Smooth muscle cell (in vitro differentiated cells): ENCODE measurements around the gene KIF4A. TPM values are rescaled to one million over a fixed set of nuclear protein-coding genes. Genes with fewer than 3 reads are reported as not detected.
"Not testable (repeated sequence)": the region's sequence is repeated elsewhere in the genome, so short reads cannot be mapped to it uniquely, and the experiment has no call there.

Experiments
- DNase-seq: peaks from one replicate; lab custom pipeline; 2025; ENCODE audit not compliant: unreplicated experiment; lab: John Stamatoyannopoulos, UW
- H2AFZ ChIP-seq: fragments of 200-600 bp; sonication (generic); 2 replicates; pipeline ENCODE4 v1.6.0; 2016; ENCODE audit warnings: antibody characterized with exemption, low read depth, mild to moderate bottlenecking
- H3F3A ChIP-seq: fragments of 200-600 bp; sonication (generic); 2 replicates; pipeline ENCODE4 v1.6.0; 2017; ENCODE audit warnings: antibody characterized with exemption, low read depth
- H3K27ac ChIP-seq: fragments of 200-600 bp; sonication (generic); 2 replicates; pipeline ENCODE4 v1.5.1; 2016; ENCODE audit warnings: low read depth, mild to moderate bottlenecking
- H3K27me3 ChIP-seq: fragments of 200-600 bp; sonication (generic); 2 replicates; pipeline ENCODE4 v1.6.1; 2016; ENCODE audit warnings: low read depth, mild to moderate bottlenecking
- H3K36me3 ChIP-seq: fragments of 200-600 bp; sonication (generic); 2 replicates; pipeline ENCODE4 v1.5.1; 2016; ENCODE audit warnings: low read depth
- H3K4me1 ChIP-seq: fragments of 200-600 bp; sonication (generic); 2 replicates; pipeline ENCODE4 v1.5.1; 2016; ENCODE audit warnings: low read depth
- H3K4me2 ChIP-seq: fragments of 200-600 bp; sonication (generic); 2 replicates; pipeline ENCODE4 v1.6.0; 2016; ENCODE audit warnings: mild to moderate bottlenecking
- H3K4me3 ChIP-seq: fragments of 200-600 bp; sonication (generic); 2 replicates; pipeline ENCODE4 v1.5.1; 2016; ENCODE audit warnings: mild to moderate bottlenecking
- H3K79me2 ChIP-seq: fragments of 200-600 bp; sonication (generic); 2 replicates; pipeline ENCODE4 v1.6.0; 2016; ENCODE audit warnings: low read depth, mild to moderate bottlenecking
- H3K9ac ChIP-seq: fragments of 200-600 bp; sonication (generic); 2 replicates; pipeline ENCODE4 v1.6.0; 2016; ENCODE audit warnings: low read depth
- H3K9me3 ChIP-seq: fragments of 200-600 bp; sonication (generic); replicated peaks from 2 replicates; pipeline ENCODE4 v1.5.1; 2016; ENCODE audit warnings: low read depth
- H4K20me1 ChIP-seq: fragments of 200-600 bp; sonication (generic); 2 replicates; pipeline ENCODE4 v1.6.0; 2016; ENCODE audit warnings: low read depth
- CTCF ChIP-seq: fragments of 200-600 bp; sonication (generic); IDR thresholded peaks from 2 replicates; pipeline ENCODE4 v1.5.1; 2017; ENCODE audit warnings: borderline replicate concordance, mild to moderate bottlenecking, antibody characterized with exemption; ENCODE audit not compliant: insufficient read depth, poor library complexity, severe bottlenecking
- WGBS: methylation state at CpG from one replicate; pipeline ENCODE4 v1.1.7; 2016; ENCODE audit warnings: low lambda C conversion rate; 5-methylcytosine and 5-hydroxymethylcytosine counted together
- polyA plus RNA-seq: library from polyadenylated mRNA; unstranded; fragments of >200 nt; fragmentation: Nextera tagmentation; extraction: Ambion mirVana; gene quantifications from 2 replicates; pipeline ENCODE4 v1.2.1, GENCODE V29; 2016
- total RNA-seq: library from RNA; depleted of rRNA; stranded (reverse); fragments of >200 nt; gene quantifications from 2 replicates; pipeline ENCODE4 v1.2.3, GENCODE V29; 2014

Gene KIF4A
- total and polyA plus RNA-seq, 2 experiments from 2014 or later: 1.8 to 5.9 TPM

- H3K27ac ChIP-seq: no peak within 1 kb of the TSS
These were observed 29.8 kb upstream of the KIF4A start, which contains the start of gene P2RY4 for GRCh38 chrX:70260104-70260503. P2RY4 (minus strand) TSS chrX:70260204; CDS start chrX:70259624, 580 bp downstream.

GRCh38 chrX:70262952-70263567, 26.8 kb upstream of the KIF4A start:
- TF ChIP-seq CTCF: peak; percentile 46
- H3K36me3 ChIP-seq: no peaks in the 10 kb centered on the region
- H3K27ac ChIP-seq: no peak overlapping the region
- H3K4me3 ChIP-seq: no peak overlapping the region
- H3K9me3 ChIP-seq: no peaks in the 10 kb centered on the region
- no peaks in the 10 kb centered on the region for H3K27me3 ChIP-seq
- H3K4me1 ChIP-seq: no peaks in the 10 kb centered on the region
- no peak overlapping the region for H2AFZ ChIP-seq
- 29% methylated on average over 7 of the region's 7 CpGs for WGBS
- H3K79me2 ChIP-seq: no peaks in the 10 kb centered on the region
- no peak for DNase-seq
- no peaks in the 10 kb centered on the region for H3F3A ChIP-seq
- no peaks in the 10 kb centered on the region for H4K20me1 ChIP-seq
- H3K9ac ChIP-seq: no peak overlapping the region
- no peak overlapping the region for H3K4me2 ChIP-seq

More at GRCh38 chrX:70260104-70260503, 29.8 kb upstream of the KIF4A start, which contains the start of gene P2RY4:
- DNase-seq: no peak
- TF ChIP-seq CTCF: no peak
- H3K4me1 ChIP-seq: no peaks in the 10 kb centered on the region
- 63% methylated on average over 4 of the region's 4 CpGs for WGBS
- no peak within 1 kb of the TSS for H3K4me3 ChIP-seq
- H3F3A ChIP-seq: no peaks in the 10 kb centered on the region
- no peak within 1 kb of the TSS for H3K4me2 ChIP-seq
- H3K9me3 ChIP-seq: no peaks in the 10 kb centered on the region
- no peaks in the 10 kb centered on the region for H4K20me1 ChIP-seq
- no peaks in the 10 kb centered on the region for H3K79me2 ChIP-seq
- H3K27me3 ChIP-seq: no peaks in the 10 kb centered on the region
- H2AFZ ChIP-seq: no peak within 1 kb of the TSS
- no peak within 1 kb of the TSS for H3K9ac ChIP-seq
- H3K36me3 ChIP-seq: no peaks in the 10 kb centered on the region

- no peaks in the 10 kb centered on the region for H3K36me3 ChIP-seq
- no peak overlapping the region for H3K4me3 ChIP-seq
- H3K27ac ChIP-seq: no peak overlapping the region
- 59% methylated on average over 3 of the region's 3 CpGs for WGBS
- H4K20me1 ChIP-seq: no peaks in the 10 kb centered on the region
- no peaks in the 10 kb centered on the region for H3K4me1 ChIP-seq
- no peaks in the 10 kb centered on the region for H3K27me3 ChIP-seq
- H3K9me3 ChIP-seq: no peaks in the 10 kb centered on the region
- H3F3A ChIP-seq: no peaks in the 10 kb centered on the region
- H3K79me2 ChIP-seq: no peaks in the 10 kb centered on the region
- H3K4me2 ChIP-seq: no peak overlapping the region
- no peak for TF ChIP-seq CTCF
- no peak overlapping the region for H2AFZ ChIP-seq
- DNase-seq: no peak
- H3K9ac ChIP-seq: no peak overlapping the region
These were observed 25.1 kb upstream of the KIF4A start for GRCh38 chrX:70264784-70265183.

GRCh38 chrX:70268034-70268433, 21.9 kb upstream of the KIF4A start, which contains the start of gene ARR3:
ARR3 (plus strand) TSS chrX:70268334; CDS start chrX:70269386, 1,052 bp downstream.
- Histone ChIP-seq H3K27ac (no peak within 1 kb of the TSS), H3K27me3 (no peaks in the 10 kb centered on the region), H2AFZ (no peak within 1 kb of the TSS), H3K36me3 (no peaks in the 10 kb centered on the region), H3K9me3 (no peaks in the 10 kb centered on the region), H3K9ac (no peak within 1 kb of the TSS), H3F3A (no peaks in the 10 kb centered on the region), H3K4me2 (no peak within 1 kb of the TSS), H4K20me1 (no peaks in the 10 kb centered on the region), H3K4me3 (no peak within 1 kb of the TSS), H3K79me2 (no peaks in the 10 kb centered on the region), H3K4me1 (no peaks in the 10 kb centered on the region)
- no peak for DNase-seq
- TF ChIP-seq CTCF: no peak

- H3K27me3 ChIP-seq, H3K9ac ChIP-seq, H3K36me3 ChIP-seq, H2AFZ ChIP-seq, H4K20me1 ChIP-seq, H3K9me3 ChIP-seq, H3K27ac ChIP-seq, H3K79me2 ChIP-seq, H3K4me2 ChIP-seq, DNase-seq, H3K4me1 ChIP-seq, H3F3A ChIP-seq, H3K4me3 ChIP-seq: not testable (repeated sequence)
- 75% methylated on average over 7 of the region's 7 CpGs for WGBS
These were observed 15.9 kb upstream of the KIF4A start for GRCh38 chrX:70274029-70274428.
